GM21515 (cell line): Measurements from ENCODE around the gene RHAG.
"Not testable (repeated sequence)": the region's sequence is repeated elsewhere in the genome, so short reads cannot be mapped to it uniquely, and the experiment has no call there.

ENCODE experiments used
- ATAC-seq: cut with Tn5 transposase; IDR thresholded peaks from one replicate; pipeline ENCODE4 v1.9.1; 2021; ENCODE audit not compliant: unreplicated experiment

RHAG gene

DNA sequence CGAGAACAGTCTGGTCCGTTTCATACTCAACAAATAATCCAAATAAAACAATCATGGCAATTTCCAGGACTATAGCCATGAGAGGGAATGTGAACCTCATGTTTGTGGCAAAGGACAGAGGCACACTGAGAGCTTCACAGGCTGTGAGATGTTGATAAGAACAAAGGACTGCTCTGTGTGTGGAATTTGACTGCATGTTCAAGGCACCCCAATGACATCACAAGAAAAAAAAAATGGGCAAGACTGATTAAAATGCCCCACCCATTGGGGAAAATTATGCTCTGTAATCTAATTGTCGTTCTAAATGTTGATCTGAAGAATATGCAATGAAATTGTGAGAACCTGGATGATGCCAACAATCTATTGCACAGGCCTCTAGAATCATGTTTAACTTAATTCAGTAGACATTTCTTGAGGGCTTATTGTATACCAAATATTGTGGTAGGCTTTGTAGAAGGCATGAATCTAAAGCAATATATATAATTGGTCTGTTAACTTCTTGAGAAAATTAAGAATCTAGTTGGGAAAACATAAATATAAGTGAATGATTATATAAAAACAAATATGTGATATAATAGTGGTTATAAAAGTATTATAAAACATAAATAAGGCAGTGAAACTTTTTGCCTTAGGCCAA is at the start of gene RHAG:
Gene RHAG (minus strand): TSS at position 127 of the 637 bp plus-strand sequence. CDS start 27 bp downstream, at position 100.
- no peak for ATAC-seq

DNA sequence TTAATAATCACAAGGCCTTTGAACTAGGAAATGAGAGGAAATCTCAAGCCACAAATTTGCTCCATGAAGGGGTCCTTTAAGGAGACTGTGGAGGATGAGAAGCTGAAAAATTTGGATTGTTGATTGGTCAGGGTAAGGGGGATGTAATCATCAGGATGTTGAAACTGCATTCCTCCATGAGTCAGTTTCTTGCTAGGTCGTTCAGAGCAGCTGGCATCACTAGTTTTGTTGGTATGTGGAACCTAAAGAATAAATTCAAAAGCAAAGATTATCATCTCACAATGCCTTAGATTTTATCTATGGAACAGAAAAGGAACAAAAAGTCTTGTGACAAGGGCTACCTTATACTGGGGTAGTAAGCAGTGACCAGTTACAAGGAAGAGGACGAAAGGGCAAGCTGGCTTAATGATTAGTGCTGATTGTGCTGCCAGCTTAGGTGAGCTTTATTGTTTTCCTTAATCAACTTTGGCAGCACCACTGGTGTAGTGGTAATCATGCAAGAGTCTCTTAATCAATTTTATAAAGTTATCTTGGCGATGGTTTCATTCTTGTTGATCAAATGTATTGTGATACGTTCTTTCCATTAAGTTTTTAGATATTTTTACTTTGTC is 40.1 kb upstream of the RHAG start:
- ATAC-seq: no peak

- ATAC-seq: no peak
These were observed 39.2 kb upstream of the RHAG start for GRCh38 chr6:49675816-49676215.

GRCh38 chr6:49668083-49668511 is 31.5 kb upstream of the RHAG start:
- no peak for ATAC-seq

DNA sequence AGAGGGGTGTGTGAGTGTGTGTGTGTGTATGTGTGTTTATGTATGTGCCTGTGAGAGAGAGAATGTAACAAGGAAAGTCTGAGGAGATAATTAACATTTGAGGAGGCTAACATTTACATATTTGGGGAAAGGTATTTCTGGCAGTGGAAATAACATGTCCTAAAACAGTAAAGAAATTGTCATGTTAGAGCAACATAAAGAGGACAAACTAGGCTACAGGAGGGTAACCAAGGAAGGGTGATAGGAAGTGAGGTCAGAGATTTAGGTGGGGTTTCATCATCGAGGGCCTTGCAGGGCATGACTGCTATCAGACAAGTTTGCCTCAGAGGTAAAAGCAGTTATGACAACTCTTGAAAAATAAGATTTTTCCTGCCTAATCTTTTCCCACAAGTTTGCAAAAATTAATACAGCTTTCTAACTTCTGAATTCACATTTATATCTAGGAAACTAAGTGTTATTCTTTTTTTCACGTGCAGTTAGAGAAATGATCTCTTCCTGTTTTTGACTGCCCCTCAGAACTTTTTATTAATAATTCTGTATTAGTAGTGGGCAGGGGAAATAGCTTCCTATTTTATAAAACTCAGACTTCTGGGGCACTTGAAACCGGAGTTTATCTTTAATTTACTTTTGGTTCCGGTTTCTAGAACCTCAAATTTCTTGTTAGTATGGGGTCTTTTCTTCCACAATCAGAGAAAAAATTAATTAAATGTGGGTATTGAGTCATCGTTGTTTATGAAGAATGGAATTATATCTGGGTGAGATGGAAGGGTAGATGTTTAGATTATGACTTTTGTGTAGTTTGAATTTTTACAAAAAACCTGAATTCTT is 30.5 kb upstream of the RHAG start:
- no peak for ATAC-seq

DNA sequence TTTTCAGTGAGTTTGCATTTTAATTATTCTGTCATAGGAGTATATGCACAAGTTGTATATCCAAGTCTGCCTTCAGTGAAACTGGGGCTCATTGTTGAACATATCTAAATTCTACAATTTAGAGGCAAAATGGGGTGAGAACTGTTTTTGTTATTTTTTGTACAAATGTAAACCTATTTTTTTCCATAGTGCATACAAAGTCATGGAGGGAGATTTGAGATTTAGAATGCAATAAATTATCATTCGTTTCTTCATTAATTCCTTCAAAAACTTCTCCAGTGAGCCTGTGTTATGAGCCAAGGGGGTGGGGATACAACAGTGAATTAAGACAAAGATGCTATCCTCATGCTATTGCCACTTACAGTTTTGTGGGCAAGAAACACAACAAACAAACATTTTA is 29.8 kb upstream of the RHAG start:
- no peak for ATAC-seq

GRCh38 chr6:49664817-49665216 is 28.2 kb upstream of the RHAG start:
- no peak for ATAC-seq

DNA sequence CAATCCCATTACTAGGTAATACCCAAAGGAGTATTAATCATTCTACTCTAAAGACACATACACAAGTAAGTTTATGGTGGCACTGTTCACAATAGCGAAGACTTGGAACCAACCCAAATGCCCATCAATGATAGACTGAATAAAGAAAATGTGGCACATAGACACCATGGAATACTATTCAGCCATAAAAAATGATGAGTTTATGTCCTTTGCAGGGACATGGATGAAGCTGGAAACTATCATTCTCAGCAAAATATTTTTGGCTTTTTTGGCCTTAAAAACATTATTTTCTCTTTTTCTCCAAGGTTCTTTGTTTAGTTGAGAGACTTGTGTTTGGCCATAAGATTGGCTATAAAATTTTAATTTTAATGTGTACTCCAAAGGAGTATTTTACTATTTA is 27.4 kb upstream of the RHAG start:
- ATAC-seq: not testable (repeated sequence)

DNA sequence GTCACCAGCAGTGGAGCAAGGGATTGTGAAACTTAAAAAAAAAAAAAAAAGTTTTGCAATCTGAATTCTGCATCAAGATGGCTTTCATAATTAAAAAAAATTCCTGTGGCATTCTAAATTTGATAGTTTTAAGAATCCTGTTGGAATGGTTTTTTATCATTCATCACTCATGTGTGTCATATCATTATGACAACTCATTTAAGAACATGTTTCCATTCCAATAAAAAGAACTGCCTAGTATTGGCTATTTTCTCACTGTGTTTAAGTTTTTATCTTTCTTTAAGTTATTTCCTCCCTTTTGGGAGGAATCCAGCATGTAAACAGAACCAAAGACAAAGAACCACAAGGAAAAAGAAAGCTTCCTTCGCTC is 26.2 kb upstream of the RHAG start:
- ATAC-seq: no peak

DNA sequence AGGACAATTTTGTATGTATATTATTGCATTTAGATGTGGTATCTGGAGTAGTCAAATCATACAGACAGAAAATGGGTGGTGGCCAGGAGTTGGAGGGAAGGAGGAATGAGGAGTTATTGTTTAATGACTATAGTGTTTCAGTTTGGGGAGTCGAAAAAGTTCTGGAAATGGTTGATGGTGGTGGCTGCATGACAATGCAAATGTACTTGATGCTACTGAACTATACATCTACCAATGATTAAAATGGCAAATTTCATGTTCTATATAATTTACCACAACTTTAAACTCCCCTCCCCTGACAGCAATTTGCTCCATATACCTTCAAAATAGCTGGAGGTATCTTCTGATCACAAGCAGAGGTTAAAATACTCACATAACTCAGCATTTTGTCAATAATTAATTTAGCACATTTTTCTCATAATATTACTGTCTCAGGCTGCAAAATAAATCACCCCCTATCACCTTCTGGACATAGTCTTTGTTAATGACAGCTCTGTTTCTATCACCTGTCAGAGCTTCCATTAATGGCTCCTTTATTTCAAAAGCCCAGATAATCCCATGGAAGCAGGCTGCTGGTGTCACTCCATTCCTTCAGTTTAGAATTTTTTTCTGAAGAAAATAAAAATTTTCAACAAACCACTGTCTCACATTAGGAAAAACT is 25.7 kb upstream of the RHAG start:
- ATAC-seq: no peak

GRCh38 chr6:49653942-49654341 is 17.3 kb upstream of the RHAG start:
- no peak for ATAC-seq

DNA sequence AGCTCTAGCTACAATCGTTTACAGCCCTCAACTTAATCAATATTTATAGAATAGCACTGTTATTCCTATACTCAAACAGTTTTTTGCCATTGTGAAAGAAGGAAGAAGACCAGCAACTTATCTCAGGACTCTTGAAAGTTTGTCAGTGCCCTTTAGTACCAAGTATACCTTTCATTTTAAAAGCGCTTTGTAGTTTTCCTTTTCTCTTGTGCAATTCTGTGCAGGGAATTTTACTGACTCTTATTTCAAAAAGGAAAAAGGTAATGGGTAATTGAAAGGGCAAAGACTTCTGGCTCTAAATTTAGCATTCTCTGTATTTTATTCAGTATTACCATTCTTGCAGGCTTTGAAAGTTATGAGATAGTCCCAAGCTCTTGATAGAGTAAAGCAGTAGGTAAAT is 16.8 kb upstream of the RHAG start:
- no peak for ATAC-seq

- ATAC-seq: no peak
These were observed 14.6 kb upstream of the RHAG start for GRCh38 chr6:49651239-49651638.

DNA sequence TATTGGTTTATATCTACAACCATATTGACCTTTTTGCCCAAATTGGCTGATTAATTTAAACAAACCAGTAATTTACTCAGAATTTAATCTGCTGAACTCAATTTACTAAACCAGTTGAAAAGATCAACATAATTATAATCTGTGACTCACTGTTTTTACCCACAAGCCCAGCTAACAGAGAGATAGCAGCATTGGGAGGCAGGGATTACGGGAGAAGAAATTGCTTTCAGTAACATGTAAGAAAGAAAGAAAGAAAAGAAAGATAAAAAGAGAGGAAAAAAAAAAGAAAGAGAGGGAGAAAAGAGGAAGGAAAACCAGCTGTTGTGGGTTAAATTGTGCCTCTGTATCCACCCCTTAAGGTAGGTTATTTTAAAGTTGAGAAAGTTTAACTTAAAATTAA is 13.3 kb upstream of the RHAG start:
- no peak for ATAC-seq

- ATAC-seq: no peak
These were observed 11.4 kb upstream of the RHAG start for GRCh38 chr6:49648036-49648435.

DNA sequence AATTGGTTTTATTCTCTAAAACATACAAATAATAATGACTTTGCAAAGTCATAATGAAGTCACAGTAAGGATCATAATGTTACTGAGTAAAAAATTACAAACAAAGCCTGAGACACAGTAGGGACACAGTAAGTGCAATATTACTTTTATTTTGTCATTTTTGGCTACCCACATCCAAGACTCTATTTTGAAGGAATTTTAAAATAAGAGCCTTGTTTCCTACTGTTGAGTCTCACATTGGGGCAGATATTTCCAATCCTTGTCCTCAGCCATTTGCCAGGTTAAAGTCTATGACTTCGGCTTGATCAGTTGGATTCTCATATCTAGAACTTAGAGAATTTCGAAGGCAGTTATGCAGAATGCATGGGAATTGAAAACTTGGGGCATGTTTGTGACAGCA is 10.8 kb upstream of the RHAG start:
- ATAC-seq: no peak

DNA sequence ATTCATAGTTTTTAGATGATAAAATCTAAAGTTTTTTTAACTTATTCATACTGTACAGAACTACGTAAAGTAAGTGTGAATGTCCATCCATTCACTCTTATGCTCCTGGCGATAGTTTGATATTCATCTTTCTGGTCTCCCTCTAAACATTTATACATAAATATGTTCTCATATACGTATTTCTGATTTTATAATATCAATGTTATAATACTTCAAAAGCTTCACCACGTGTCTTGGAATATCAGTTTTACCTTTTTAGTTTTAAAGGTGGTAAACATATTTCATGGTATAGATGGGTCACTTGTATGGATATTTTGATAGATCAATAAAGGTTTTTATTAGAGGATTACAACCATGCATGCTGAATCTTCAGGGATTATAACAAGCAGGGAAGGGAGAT is 10.3 kb upstream of the RHAG start:
- ATAC-seq: no peak

DNA sequence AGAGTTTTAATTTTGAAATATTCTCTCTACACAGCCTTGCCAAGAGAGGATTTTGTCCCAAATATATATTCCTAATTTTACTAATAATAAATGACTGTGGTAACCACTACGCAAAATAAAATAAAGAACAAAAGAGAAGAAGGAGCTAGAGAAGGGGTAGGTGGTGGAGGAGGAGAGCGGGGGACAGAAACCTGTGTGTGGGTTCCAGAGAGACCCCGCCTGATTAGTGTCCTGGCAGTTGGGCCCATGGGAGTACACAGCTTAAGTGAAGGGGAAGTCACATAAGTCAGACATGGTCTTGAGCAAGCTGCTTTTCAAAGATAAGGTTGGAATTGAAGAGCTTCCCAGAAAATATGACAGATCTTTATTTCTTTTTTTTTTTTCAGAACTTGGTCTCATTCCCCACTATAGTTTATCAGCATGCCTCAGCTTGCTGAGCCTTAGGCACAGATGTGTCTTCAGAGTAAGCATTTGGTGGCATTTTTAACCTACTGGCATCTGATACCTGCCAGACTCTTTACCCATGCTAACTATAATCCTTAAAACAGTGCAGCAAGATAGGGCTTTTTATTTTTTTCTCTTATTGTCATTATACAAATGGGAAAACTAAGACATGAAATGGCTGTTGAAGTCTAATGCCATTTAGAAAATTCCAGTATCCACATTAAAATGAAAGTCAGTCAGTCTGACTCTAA is 9.6 kb upstream of the RHAG start:
- ATAC-seq: no peak

DNA sequence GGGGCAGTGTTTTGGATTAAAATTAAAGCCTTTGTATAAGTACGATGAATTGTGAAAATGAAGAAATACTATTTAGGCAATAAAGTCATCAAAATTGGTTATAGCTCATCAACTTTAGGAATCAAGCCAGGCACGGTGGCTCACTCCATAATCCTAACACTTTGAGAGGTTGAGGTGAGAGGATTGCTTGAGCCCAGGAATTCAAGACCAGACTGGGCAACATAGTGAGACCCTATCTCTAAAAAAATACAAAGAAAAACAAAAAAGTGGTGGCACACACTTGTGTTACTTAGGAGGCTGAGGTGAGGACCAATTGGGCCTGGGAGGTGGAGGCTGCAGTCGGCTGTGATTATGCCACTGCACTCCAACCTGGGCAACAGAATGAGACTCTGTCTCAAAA is 8.5 kb upstream of the RHAG start:
- ATAC-seq: no peak

GRCh38 chr6:49639177-49639817 is 2.7 kb upstream of the RHAG start:
- ATAC-seq: no peak

DNA sequence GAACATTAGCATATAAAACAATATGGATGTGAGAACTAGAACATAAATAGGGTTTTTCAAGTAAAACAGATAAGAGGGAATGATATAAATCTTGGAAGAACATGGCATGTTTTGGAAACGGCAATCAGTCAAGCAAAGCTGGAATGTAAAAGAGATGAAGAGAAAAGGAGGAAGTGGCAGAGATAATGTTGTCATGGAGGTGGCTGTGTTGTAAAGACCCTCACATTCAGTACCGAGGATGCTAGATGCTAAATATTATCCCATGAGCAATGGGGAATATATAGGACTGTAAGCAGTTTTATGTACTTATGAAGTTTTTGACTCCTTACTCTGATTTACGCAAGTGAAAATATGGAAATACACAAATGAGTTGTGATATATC is 702 bp upstream of the RHAG start:
- no peak for ATAC-seq
